Neuron (in vitro differentiated cells): Measurements from ENCODE around the gene CHAT.

ENCODE experiments used
- H2AFZ ChIP-seq: one replicate; pipeline ENCODE4 v1.6.1; 2013; ENCODE audit warnings: low read depth, mild to moderate bottlenecking, inconsistent platforms, low read length, moderate library complexity
- H3K27me3 ChIP-seq: one replicate; pipeline ENCODE4 v1.6.1; 2013; ENCODE audit warnings: low read length; ENCODE audit not compliant: insufficient read depth
- H3K36me3 ChIP-seq: one replicate; pipeline ENCODE4 v1.6.1; 2013; ENCODE audit warnings: low read length; ENCODE audit not compliant: insufficient read depth
- H3K4me1 ChIP-seq: one replicate; pipeline ENCODE4 v1.6.1; 2013; ENCODE audit warnings: low read length; ENCODE audit not compliant: insufficient read depth
- H3K4me3 ChIP-seq: 2 replicates; pipeline ENCODE4 v1.5.1; 2013; ENCODE audit warnings: mild to moderate bottlenecking, low read length, moderate library complexity
- H3K9me3 ChIP-seq: one replicate; pipeline ENCODE4 v1.6.1; 2013; ENCODE audit warnings: low read length

The CHAT gene

DNA sequence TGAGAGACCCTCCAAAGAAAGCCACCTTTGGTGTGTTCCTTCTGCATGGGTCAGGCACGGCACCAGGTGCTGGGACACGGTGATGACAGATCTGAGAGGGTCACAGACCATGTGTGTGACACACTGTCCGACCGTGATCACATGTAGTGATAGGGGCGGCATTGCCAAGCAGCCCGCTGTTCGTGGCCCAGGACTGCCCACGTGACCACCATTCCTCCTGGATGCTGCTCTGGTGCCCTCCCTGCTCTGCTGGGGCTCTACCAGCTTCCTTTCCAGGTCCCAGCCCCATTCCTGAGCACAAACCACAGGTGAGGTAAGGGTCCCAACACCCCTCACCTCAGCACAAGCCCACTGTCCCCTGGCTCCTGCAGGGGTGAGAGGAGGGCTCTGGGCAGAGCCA, 13.8 kb upstream of the CHAT start:
- Histone ChIP-seq H3K36me3 (no peaks in the 10 kb centered on the region), H3K9me3 (no peaks in the 10 kb centered on the region), H3K4me1 (no peaks in the 10 kb centered on the region), H3K4me3 (no peak overlapping the region), H3K27me3 (peaks cover 8% of the 10 kb centered on the region), H2AFZ (no peak overlapping the region)

DNA sequence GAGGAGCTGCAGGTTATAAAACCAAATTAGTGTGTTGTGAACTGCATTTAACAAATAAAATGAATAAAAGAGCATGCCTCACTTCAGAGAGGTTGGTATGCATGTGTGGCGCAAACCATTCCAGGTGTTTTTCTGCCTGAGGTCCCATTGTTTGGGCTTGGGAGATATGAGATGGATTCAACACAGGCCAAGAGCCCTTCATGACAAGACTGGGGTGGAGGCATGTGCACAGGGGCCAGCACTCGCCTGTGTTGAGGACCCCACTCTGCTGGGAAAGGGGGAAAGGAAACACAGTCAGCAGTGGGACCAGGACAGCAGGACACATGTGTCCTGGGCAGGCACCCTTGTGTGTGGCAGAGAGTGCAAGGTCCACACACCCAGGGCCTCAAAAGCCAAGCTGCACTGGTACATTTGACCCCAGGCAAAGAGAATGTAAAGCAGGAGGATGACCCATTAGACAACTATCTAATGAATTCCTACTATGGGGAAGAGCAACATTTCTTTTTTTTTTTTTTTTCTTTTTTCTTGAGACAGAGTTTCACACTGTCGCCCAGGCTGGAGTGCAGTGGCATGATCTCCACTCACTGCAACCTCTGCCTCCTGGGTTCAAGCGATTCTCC, 12.9 kb upstream of the CHAT start:
- Histone ChIP-seq H3K4me1 (no peaks in the 10 kb centered on the region), H3K27me3 (peaks cover 14% of the 10 kb centered on the region), H3K9me3 (no peaks in the 10 kb centered on the region), H3K4me3 (no peak overlapping the region), H3K36me3 (no peaks in the 10 kb centered on the region), H2AFZ (no peak overlapping the region)

DNA sequence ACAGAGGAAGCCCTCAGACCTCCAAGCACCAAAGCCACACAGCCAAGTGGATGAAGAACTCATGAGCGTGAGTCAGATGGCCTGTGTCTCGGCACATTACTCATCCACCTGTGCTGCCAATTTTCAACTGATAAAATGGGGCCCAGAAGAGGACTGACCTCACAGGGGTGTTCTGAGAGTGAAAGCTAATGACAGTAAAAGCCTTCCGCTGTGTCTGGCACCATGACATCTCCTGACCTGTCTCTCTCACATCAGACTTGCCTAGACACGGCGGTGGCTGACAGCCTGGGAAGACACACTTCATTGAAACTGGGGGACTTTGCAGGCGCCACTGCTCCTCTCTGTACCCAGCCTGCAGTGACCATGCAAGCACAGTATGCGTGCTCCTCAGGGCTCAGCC, 12.0 kb upstream of the CHAT start:
- H3K9me3 ChIP-seq, result no peaks in the 10 kb centered on the region
- H3K4me3 ChIP-seq, result no peak overlapping the region
- no peak overlapping the region for H2AFZ ChIP-seq
- no peaks in the 10 kb centered on the region for H3K4me1 ChIP-seq
- H3K36me3 ChIP-seq, result no peaks in the 10 kb centered on the region
- peaks cover 19% of the 10 kb centered on the region for H3K27me3 ChIP-seq

DNA sequence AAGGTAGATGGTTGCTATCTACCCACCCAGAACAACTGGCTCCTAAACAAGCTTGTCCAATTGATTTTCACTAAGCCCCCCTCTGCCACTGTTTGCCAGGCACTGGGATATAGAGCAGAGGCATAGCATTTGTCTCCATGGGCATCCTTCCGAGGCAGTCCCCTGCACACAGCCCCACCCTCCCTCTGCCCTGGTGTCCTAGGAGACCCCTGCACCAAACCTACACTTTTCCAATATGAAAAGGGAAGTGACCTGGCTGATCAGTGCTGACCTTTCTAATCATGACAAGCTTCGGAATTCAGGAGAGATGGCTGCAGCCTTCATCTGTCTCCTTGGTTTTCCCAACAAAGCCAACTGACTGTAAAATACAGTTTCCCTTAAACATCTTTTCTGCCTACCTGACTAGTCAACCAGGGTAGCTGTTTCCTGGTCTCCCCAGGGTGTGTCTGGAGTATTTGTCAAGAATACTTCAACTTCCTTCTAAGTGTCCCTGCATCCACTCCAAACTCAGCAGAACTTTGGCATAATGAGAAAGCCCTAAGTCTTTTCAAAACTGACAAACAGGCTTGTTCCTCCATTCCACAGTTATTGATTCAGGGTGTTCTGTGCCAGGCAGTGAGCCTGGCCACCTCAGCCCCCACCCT, 11.3 kb upstream of the CHAT start:
- Histone ChIP-seq H3K9me3 (no peaks in the 10 kb centered on the region), H3K27me3 (peaks cover 25% of the 10 kb centered on the region), H2AFZ (no peak overlapping the region), H3K4me3 (no peak overlapping the region), H3K4me1 (no peaks in the 10 kb centered on the region), H3K36me3 (no peaks in the 10 kb centered on the region)

DNA sequence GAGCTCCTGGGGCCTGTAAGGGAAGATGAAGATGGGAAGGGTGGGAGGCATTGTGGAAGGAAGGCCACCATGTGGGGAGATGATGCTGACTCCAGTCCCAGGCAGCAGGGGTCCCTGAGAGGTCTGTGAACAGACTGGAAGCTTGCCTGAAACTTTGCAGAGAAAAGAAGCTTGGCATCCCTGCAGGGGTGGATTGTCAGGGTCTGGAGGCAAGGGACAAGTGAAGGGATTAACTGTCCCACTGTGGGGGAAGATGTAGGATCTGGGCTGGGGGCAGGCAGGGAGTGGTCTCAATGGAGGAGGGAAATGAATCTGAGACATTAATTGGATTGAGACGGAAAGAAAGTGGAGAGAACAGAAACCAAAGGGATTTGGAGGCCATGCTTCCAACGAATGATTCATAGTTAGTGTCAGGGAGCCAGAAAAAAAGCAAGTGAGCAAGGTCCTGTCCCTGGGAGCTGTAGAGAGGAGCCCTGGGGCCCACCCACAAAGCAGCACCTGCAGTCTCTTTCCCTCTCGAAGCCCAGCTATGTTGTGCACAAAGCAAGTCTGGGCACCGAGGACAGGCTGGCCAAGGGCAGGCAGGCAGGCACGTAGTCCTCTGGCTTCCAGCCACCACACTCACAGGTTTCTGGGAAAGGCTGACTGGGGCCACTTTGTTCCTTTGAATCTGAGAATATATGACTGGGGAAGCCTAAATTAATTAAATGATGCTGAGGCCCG, 8.5 kb upstream of the CHAT start:
- peaks cover 44% of the 10 kb centered on the region for H3K27me3 ChIP-seq
- H3K36me3 ChIP-seq, result no peaks in the 10 kb centered on the region
- H3K9me3 ChIP-seq, result no peaks in the 10 kb centered on the region
- peaks cover 6% of the 10 kb centered on the region for H3K4me1 ChIP-seq
- H3K4me3 ChIP-seq, result no peak overlapping the region
- no peak overlapping the region for H2AFZ ChIP-seq

DNA sequence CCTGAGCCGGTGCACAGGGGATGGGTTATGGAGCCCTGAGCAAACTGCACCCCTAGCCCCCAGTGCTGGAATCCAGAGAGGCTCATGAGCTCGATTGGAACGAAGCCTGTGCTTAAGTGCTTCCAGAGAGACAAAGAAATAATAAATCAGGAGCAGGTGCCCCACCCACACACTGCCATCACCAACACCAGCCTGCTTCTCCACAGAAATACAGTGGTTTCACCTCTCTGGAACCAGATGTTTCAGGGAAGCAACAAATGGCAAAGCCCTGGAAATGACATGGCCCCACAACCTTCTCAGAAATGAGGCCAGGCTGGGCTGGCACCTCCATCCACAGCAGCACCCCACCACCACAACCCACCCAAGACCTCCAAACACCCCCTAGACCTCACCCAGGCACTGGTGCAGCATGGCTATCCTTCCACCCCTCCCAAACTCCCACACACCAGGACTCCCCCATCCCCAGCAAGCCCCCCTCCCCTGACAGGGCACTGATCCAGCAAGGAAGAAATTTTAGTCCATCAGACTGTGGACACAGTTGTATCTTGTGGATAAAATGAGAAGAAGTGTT, 7.8 kb upstream of the CHAT start:
- Histone ChIP-seq H2AFZ (no peak overlapping the region), H3K4me3 (no peak overlapping the region), H3K9me3 (no peaks in the 10 kb centered on the region), H3K36me3 (no peaks in the 10 kb centered on the region), H3K27me3 (peaks cover 50% of the 10 kb centered on the region), H3K4me1 (peaks cover 6% of the 10 kb centered on the region)

DNA sequence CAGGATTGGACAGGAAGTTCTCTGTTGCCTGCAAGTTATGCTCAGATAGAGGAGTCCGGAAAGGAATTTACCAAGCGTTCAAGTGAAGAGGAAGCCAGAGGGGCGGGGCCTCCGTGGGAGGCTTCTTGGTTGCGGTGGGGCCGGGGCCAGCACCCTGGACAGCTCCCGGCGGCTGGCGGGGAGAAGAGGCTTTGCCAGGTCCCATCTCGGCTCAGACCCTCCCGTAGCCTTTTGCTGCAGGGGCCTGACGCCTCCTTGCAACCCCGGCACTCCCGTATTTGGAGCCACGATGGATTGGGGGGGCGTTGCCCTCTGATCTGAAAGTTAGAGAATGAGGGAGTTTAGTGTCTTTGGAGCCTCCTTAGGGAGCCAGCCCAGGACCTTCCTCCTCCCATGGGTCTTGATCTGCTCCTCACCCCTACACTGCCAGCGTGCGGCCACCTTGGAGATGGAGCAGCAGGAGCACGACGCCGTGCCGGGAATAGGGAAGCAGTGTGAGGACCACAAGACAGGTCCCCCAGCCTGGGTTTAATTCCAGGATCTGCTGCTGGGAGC, 6.8 kb upstream of the CHAT start:
- Histone ChIP-seq H3K4me1 (peaks cover 6% of the 10 kb centered on the region), H3K27me3 (peaks cover 60% of the 10 kb centered on the region), H3K4me3 (no peak overlapping the region), H2AFZ (no peak overlapping the region), H3K9me3 (no peaks in the 10 kb centered on the region), H3K36me3 (no peaks in the 10 kb centered on the region)

DNA sequence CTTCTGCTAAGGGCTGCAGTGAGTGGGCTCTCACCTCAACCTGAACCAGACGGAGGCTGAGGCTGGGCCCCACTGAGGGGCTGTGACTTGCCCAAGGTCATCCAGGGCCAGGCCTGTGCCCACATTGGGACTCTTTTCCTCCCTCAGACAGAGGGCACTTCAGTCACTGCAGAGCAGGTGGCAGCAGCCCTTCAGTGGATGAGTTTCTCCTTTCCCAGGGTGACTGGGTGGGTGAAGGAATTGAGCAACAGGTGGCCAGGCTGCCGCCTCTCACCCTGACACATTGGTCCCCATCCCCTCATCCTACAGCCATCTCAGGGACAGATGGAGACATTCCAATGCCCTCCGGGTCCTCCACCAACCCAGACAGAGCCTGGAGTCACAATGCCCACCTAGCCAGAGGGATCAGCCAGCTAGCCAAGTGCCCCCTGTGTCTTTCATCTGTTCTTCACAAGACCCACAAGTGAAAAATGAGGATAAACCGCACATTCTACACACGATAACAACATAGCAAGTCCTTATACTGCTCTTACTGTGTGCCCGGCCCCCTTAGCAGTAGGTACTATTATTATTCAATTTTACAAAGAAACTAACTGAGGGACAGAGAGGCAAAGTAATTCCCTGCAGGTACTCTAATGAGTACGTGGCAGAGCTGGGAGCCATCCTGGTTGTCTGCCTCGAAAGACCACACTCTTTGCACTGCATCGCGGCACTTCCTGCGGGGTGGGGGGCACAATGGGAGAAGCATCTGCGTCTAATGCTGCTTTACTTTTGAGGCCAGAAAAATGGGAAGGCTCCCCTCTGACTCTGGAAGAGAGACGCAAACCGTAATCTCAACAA, 5.5 kb upstream of the CHAT start:
- Histone ChIP-seq H3K4me3 (no peak overlapping the region), H3K36me3 (no peaks in the 10 kb centered on the region), H3K4me1 (peaks cover 11% of the 10 kb centered on the region), H3K9me3 (no peaks in the 10 kb centered on the region), H2AFZ (no peak overlapping the region), H3K27me3 (peaks cover 74% of the 10 kb centered on the region)

DNA sequence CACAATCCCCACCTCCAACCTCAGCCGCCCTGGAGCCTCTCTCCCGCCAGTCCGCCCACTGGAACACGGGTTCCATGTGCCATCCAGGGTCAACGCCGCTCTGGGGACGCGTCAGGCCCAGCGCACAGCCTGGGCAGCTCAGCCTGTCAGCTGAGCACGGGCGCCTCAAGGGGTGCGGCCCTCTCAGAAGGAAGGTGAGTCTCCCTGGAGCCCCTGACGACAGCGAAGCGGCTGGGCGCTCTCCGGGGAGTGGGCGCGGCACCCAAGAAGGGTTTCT, 4.9 kb upstream of the CHAT start:
- Histone ChIP-seq H3K27me3 (peaks cover 79% of the 10 kb centered on the region), H3K36me3 (no peaks in the 10 kb centered on the region), H3K4me1 (peaks cover 13% of the 10 kb centered on the region), H3K4me3 (no peak overlapping the region), H3K9me3 (no peaks in the 10 kb centered on the region), H2AFZ (peak overlapping the region; percentile 42)

DNA sequence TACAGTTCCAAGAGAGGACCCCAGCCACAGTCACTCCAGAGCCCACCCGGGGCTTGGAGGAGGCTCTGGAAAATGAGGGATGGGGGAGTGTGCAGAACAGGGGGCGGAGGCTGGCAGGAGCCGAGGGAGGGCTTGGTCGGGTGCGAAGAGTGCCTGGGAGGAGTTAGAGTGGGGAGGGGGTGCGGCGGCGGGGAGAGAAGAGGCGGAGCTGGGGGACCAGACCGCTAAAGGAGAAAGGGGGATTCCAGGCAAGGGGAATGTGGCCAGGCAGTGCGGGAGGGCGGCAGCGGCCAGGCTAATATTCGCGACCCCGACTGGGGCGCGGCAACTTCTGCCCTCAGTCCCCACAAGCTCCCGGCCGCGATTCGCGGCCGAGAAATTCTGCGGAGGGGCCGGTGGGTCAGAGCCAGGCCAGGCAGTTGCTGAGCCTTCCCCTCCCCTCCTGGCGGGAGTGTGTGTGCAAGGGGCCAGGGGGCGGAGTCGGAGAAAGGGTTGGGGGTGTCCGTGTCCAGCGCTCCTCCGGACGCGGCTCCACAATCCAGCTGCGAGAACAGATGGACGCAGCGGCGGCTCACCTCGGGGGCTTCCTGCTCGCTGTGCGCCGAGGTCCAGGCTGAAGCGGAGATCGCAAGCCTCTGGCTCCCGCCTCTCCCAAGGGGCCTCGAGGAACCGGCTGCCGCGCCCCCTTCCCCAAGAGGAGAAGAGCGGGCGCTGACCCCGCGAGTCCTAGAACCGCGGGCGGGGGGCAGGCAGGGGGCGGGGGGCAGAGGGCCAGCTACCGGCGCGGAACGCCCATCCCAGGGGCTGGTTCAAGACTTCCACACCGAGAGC, 4.3 kb upstream of the CHAT start:
- Histone ChIP-seq H3K9me3 (no peaks in the 10 kb centered on the region), H3K4me3 (peak overlapping the region; percentile 27), H3K4me1 (peaks cover 13% of the 10 kb centered on the region), H3K36me3 (no peaks in the 10 kb centered on the region), H3K27me3 (peaks cover 83% of the 10 kb centered on the region), H2AFZ (peak overlapping the region; percentile 42)

DNA sequence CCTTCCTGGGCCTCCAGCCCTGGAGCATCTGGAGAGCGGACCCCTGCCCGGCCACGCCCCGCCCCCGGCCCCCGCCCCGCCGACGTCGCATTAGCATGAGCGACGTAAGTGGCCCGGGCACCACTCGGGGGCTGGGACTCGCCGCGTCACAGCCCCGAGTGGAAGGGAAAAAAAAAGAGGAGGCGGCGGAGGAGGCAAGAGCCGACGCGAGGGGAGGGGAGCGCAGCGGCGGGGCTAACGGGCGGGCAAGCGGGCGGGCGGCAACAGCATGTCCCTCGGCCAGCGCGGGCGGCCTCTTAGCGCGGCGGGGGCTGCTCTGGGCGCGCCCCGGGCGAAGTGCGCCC, 3.8 kb upstream of the CHAT start, which contains the start of gene SLC18A3:
TSS of gene SLC18A3 (plus strand) at position 197 of the 344 bp plus-strand sequence. CDS start 431 bp downstream, outside the sequence.
- Histone ChIP-seq H3K4me3 (peak within 1 kb of the TSS; percentile 32), H3K4me1 (peaks cover 13% of the 10 kb centered on the region), H3K27me3 (peaks cover 84% of the 10 kb centered on the region), H3K9me3 (no peaks in the 10 kb centered on the region), H2AFZ (peak within 1 kb of the TSS; percentile 42), H3K36me3 (no peaks in the 10 kb centered on the region)
